ENCODE results near the gene NRXN2.

NRXN2 gene

DNA sequence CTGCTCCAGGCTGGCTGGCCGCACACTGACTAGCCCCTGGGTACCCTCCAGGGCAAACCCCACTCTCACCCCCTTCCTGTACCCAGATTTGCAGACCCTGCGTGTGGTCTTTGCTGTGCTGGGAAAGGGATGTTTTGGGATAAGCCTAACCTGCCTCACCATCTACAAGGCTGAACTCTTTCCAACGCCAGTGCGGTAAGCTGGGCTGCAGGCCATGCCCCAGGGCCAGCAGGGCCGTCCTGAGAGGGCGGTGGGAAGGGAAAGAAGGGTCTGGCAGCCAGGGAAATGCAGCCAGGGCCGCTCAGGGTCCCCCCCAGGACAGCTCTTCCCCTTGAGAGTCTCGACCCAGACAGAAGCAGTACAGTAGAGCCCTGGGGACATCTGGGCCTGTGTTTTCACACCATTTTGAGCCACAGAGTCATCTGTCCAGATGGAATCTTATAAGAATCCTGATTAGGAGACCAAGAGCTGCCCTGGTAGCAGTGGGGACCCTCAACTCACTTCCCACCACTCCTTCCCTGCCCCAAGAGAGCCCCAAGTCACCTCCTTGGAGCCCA, 154.3 kb downstream of the NRXN2 start:
- Histone ChIP-seq H3K4me1 (ENCODE audit: low read length) (no peaks in the 10 kb centered on the region), H3K9me3 (replicated peaks; ENCODE audit: insufficient read depth, low read length) (no peaks in the 10 kb centered on the region), H3K9ac (ENCODE audit: low read length) (no peak overlapping the region), H4K20me1 (ENCODE audit: insufficient read depth, low read length) (no peaks in the 10 kb centered on the region), H3F3A (ENCODE audit: insufficient read depth, low read length) (no peaks in the 10 kb centered on the region), H3K27ac (ENCODE audit: low read length) (no peak overlapping the region), H3K27me3 (replicated peaks; ENCODE audit: insufficient read depth, low read length) (peaks cover 91% of the 10 kb centered on the region), H3K79me2 (ENCODE audit: low read length) (no peaks in the 10 kb centered on the region), H2AFZ (ENCODE audit: low read length) (no peak overlapping the region), H3K36me3 (replicated peaks; ENCODE audit: insufficient read depth, low read length) (no peaks in the 10 kb centered on the region), H3K4me3 (ENCODE audit: low read length) (no peak overlapping the region), H3K9me2 (replicated peaks; ENCODE audit: insufficient read depth, low read length) (no peaks in the 10 kb centered on the region), H3K4me2 (ENCODE audit: low read depth, low read length) (no peak overlapping the region)
- DNase-seq = no peak
- no peak for TF ChIP-seq EZH2phosphoT487 (IDR thresholded peaks at IDR 0.05; ENCODE audit: low read length)
- TF ChIP-seq, protein P1, sequence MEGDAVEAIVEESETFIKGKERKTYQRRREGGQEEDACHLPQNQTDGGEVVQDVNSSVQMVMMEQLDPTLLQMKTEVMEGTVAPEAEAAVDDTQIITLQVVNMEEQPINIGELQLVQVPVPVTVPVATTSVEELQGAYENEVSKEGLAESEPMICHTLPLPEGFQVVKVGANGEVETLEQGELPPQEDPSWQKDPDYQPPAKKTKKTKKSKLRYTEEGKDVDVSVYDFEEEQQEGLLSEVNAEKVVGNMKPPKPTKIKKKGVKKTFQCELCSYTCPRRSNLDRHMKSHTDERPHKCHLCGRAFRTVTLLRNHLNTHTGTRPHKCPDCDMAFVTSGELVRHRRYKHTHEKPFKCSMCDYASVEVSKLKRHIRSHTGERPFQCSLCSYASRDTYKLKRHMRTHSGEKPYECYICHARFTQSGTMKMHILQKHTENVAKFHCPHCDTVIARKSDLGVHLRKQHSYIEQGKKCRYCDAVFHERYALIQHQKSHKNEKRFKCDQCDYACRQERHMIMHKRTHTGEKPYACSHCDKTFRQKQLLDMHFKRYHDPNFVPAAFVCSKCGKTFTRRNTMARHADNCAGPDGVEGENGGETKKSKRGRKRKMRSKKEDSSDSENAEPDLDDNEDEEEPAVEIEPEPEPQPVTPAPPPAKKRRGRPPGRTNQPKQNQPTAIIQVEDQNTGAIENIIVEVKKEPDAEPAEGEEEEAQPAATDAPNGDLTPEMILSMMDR (IDR thresholded peaks at IDR 0.05; ENCODE audit: low read length) = no peak
- TF ChIP-seq EZH2 (optimal IDR thresholded peaks at IDR 0.05; ENCODE audit: low read depth, low read length) = no peak

DNA sequence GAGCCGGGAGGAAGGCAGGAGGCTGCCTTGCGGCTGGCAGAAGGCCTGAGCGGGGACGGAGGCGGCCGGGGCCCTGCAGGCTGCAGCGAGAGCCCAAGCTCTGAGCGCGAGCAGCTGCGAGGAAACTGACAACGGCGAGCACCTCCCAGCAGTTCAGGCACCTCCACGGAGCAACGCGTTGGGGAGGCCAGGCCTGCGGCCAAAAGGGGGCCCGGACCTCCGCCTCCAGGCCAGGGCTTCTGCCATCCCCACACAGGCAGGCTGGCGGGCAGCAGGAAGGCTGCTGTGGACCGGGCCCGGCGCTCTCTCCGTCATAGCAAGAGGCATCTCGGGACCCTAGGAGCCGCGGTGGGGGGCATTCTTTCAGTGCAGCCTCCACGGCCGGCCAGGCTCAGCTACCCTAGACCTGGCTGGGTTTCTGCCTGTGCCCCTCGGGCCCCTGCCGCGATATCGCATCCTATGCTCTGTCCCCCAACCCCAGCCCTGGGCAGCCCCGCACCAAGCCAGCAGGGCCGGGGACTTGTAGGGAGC, 154.9 kb downstream of the NRXN2 start:
- no peaks in the 10 kb centered on the region for H3K36me3 ChIP-seq (replicated peaks; ENCODE audit: insufficient read depth, low read length)
- H3K4me2 ChIP-seq (ENCODE audit: low read depth, low read length) = no peak overlapping the region
- no peaks in the 10 kb centered on the region for H3F3A ChIP-seq (ENCODE audit: insufficient read depth, low read length)
- H3K9me2 ChIP-seq (replicated peaks; ENCODE audit: insufficient read depth, low read length) = no peaks in the 10 kb centered on the region
- no peaks in the 10 kb centered on the region for H4K20me1 ChIP-seq (ENCODE audit: insufficient read depth, low read length)
- no peaks in the 10 kb centered on the region for H3K4me1 ChIP-seq (ENCODE audit: low read length)
- H3K9me3 ChIP-seq (replicated peaks; ENCODE audit: insufficient read depth, low read length) = no peaks in the 10 kb centered on the region
- no peak overlapping the region for H2AFZ ChIP-seq (ENCODE audit: low read length)
- no peak overlapping the region for H3K27ac ChIP-seq (ENCODE audit: low read length)
- peaks cover 89% of the 10 kb centered on the region for H3K27me3 ChIP-seq (replicated peaks; ENCODE audit: insufficient read depth, low read length)
- H3K79me2 ChIP-seq (ENCODE audit: low read length) = no peaks in the 10 kb centered on the region
- H3K4me3 ChIP-seq (ENCODE audit: low read length) = no peak overlapping the region
- H3K9ac ChIP-seq (ENCODE audit: low read length) = no peak overlapping the region
- TF ChIP-seq EZH2 (optimal IDR thresholded peaks at IDR 0.05; ENCODE audit: low read depth, low read length) = no peak
- no peak for DNase-seq

DNA sequence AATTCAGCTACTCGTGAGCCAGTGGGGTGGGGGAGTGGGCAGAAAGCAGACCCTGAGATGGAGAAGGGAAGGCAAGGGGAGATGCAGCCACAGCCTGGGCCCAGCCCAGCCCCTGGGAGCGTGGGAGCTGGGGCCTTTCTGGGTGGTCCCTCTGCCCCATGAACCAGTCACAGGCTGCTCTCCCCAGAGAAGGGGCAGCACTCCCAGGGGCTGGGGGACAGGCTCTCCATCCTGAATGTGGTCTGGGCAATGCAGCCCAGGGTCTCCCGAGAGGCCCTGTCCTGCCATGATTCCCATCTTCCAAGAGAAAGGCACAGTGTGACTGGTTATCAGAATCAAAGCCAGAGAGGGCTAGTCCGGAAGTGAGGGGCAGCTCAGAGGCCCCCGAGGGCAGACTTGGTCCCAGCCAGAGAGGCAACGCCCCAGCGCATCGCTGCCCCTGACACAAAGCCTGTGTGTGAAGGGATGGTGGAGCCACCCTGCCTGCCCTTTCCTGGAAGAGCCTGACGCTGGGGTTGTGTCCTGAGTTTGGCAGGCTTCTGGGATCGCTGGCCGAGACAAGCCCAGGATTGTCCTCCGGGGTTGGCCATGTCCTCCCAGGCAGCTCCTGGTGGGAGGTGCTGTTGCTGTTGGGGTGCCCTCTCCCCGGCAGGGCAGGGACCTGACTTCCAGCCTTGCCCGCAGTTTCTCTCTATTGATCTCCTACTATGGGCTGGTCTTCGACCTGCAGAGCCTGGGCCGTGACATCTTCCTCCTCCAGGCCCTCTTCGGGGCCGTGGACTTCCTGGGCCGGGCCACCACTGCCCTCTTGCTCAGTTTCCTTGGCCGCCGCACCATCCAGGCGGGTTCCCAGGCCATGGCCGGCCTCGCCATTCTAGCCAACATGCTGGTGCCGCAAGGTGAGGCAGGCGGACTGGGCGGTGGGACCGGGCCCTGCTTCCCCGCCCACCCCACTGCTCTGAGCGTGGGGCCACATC, 155.8 kb downstream of the NRXN2 start:
- H3K9ac ChIP-seq (ENCODE audit: low read length) = no peak overlapping the region
- no peaks in the 10 kb centered on the region for H4K20me1 ChIP-seq (ENCODE audit: insufficient read depth, low read length)
- peak overlapping the region; percentile 53; the same call in 1 of the 2 replicates for H3K4me2 ChIP-seq (ENCODE audit: low read depth, low read length)
- H3K27ac ChIP-seq (ENCODE audit: low read length) = no peak overlapping the region
- H3K4me1 ChIP-seq (ENCODE audit: low read length) = no peaks in the 10 kb centered on the region
- DNase-seq = no peak
- peaks cover 89% of the 10 kb centered on the region for H3K27me3 ChIP-seq (replicated peaks; ENCODE audit: insufficient read depth, low read length)
- H3K9me2 ChIP-seq (replicated peaks; ENCODE audit: insufficient read depth, low read length) = no peaks in the 10 kb centered on the region
- TF ChIP-seq EZH2phosphoT487 (IDR thresholded peaks at IDR 0.05; ENCODE audit: low read length) (no peak), EZH2 (optimal IDR thresholded peaks at IDR 0.05; ENCODE audit: low read depth, low read length) (no peak)
- TF ChIP-seq, protein P1 (IDR thresholded peaks at IDR 0.05; ENCODE audit: low read length) = no peak
- H3K36me3 ChIP-seq (replicated peaks; ENCODE audit: insufficient read depth, low read length) = no peaks in the 10 kb centered on the region
- H3K79me2 ChIP-seq (ENCODE audit: low read length) = no peaks in the 10 kb centered on the region
- no peaks in the 10 kb centered on the region for H3F3A ChIP-seq (ENCODE audit: insufficient read depth, low read length)
- H3K4me3 ChIP-seq (ENCODE audit: low read length) = no peak overlapping the region
- H3K9me3 ChIP-seq (replicated peaks; ENCODE audit: insufficient read depth, low read length) = no peaks in the 10 kb centered on the region
- H2AFZ ChIP-seq (ENCODE audit: low read length) = peak overlapping the region; percentile 52

Data from MM.1S (cell line).